A673 (cell line): ENCODE data around the gene GRIK3. TPM values are rescaled to one million over a fixed set of nuclear protein-coding genes. Genes with fewer than 3 reads are reported as not detected.

Source experiments
- BruUV-seq: library from RNA; stranded (reverse); fragments of 400-500 nt; replicated peaks from 2 replicates; lab custom pipeline; 2021; lab: Mats Ljungman, UMichigan
- CTCF ChIA-PET: fragments of 300-600 bp; sonication (Branson Sonifier 250); formaldehyde crosslinking; loops from one replicate; lab custom pipeline; 2022; ENCODE audit warnings: antibody characterized with exemption; lab: Charles Lee
- POLR2A ChIA-PET: fragments of 300-600 bp; sonication (Branson Sonifier 250); formaldehyde crosslinking; loops from one replicate; lab custom pipeline; 2022; ENCODE audit warnings: antibody characterized with exemption; ENCODE audit not compliant: low non-redundant PET; lab: Charles Lee
- DNase-seq: peaks from one replicate; pipeline ENCODE4 v3.0.0-alpha.2; 2015; ENCODE audit warnings: low spot score
- H3K27ac ChIP-seq: fragments of 200-600 bp; sonication (generic); 2 replicates; pipeline ENCODE4 v1.5.1; 2016; ENCODE audit warnings: mixed run types, low read depth, mild to moderate bottlenecking, mixed read lengths, antibody characterized with exemption, low read length; ENCODE audit not compliant: poor library complexity, severe bottlenecking
- H3K27me3 ChIP-seq: fragments of 200-600 bp; sonication (generic); replicated peaks from 2 replicates; pipeline ENCODE4 v1.6.1; 2017; ENCODE audit warnings: mixed run types, low read depth, mild to moderate bottlenecking, mixed read lengths, antibody characterized with exemption, low read length; ENCODE audit not compliant: insufficient read depth, poor library complexity
- H3K36me3 ChIP-seq: fragments of 200-600 bp; sonication (generic); 2 replicates; pipeline ENCODE4 v1.6.1; 2016; ENCODE audit warnings: mixed run types, mild to moderate bottlenecking, mixed read lengths, antibody characterized with exemption, low read length; ENCODE audit not compliant: insufficient read depth, poor library complexity, severe bottlenecking
- H3K4me1 ChIP-seq: fragments of 200-600 bp; sonication (generic); 2 replicates; pipeline ENCODE4 v1.6.1; 2017; ENCODE audit warnings: mixed run types, mild to moderate bottlenecking, mixed read lengths, antibody characterized with exemption, low read length; ENCODE audit not compliant: insufficient read depth, poor library complexity, severe bottlenecking
- H3K4me3 ChIP-seq: fragments of 200-600 bp; sonication (generic); 2 replicates; pipeline ENCODE4 v1.5.1; 2016; ENCODE audit warnings: low read depth, mixed run types, mild to moderate bottlenecking, mixed read lengths, low read length; ENCODE audit not compliant: poor library complexity, severe bottlenecking
- H3K9me3 ChIP-seq: fragments of 200-600 bp; sonication (generic); 2 replicates; pipeline ENCODE4 v1.6.1; 2016; ENCODE audit warnings: mixed run types, low read depth, mild to moderate bottlenecking, mixed read lengths, antibody characterized with exemption, low read length; ENCODE audit not compliant: poor library complexity, severe bottlenecking
- EZH2 ChIP-seq: fragments of 200-600 bp; sonication (generic); IDR thresholded peaks from 2 replicates; pipeline ENCODE4 v1.6.1; 2017; ENCODE audit warnings: borderline replicate concordance, low read depth, mild to moderate bottlenecking, mixed read lengths, antibody characterized with exemption, low read length; ENCODE audit not compliant: poor library complexity, severe bottlenecking
- intact Hi-C: fragments of 100-400 bp; cut with micrococcal nuclease; formaldehyde crosslinking; loops from one replicate; pipeline ENCODE4 v1.10.0; 2022; ENCODE audit not compliant: unreplicated experiment
- total RNA-seq: library from RNA; stranded (reverse); gene quantifications from 2 replicates; pipeline ENCODE4 v1.2.3, GENCODE V29; 2021
- TF ChIP-seq, protein P1 (sequence below): fragments of 300-800, 200-600 bp; sonication (generic); conservative IDR thresholded peaks from 2 replicates; pipeline ENCODE4 v1.5.1; 2017; ENCODE audit warnings: low read depth, mild to moderate bottlenecking, antibody characterized with exemption, low read length, moderate library complexity, mixed read lengths

Gene GRIK3
- total RNA-seq, 1 experiment from 2014 or later: 0.17 TPM

- ChIA-PET POLR2A (no interaction called here), CTCF (no interaction called here)
- TF ChIP-seq, protein P1, sequence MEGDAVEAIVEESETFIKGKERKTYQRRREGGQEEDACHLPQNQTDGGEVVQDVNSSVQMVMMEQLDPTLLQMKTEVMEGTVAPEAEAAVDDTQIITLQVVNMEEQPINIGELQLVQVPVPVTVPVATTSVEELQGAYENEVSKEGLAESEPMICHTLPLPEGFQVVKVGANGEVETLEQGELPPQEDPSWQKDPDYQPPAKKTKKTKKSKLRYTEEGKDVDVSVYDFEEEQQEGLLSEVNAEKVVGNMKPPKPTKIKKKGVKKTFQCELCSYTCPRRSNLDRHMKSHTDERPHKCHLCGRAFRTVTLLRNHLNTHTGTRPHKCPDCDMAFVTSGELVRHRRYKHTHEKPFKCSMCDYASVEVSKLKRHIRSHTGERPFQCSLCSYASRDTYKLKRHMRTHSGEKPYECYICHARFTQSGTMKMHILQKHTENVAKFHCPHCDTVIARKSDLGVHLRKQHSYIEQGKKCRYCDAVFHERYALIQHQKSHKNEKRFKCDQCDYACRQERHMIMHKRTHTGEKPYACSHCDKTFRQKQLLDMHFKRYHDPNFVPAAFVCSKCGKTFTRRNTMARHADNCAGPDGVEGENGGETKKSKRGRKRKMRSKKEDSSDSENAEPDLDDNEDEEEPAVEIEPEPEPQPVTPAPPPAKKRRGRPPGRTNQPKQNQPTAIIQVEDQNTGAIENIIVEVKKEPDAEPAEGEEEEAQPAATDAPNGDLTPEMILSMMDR: no peak
- TF ChIP-seq EZH2: no peak
- H3K4me3 ChIP-seq: no peak overlapping the region
- H3K27me3 ChIP-seq: no peaks in the 10 kb centered on the region
- H3K9me3 ChIP-seq: no peaks in the 10 kb centered on the region
- no peak overlapping the region for H3K27ac ChIP-seq
- H3K36me3 ChIP-seq: no peaks in the 10 kb centered on the region
- intact Hi-C loops: no loop called here
- DNase-seq: no peak
- BruUV-seq: no TSS peak
- no peaks in the 10 kb centered on the region for H3K4me1 ChIP-seq
Observed at GRCh38 chr1:36752431-36752830, 281.9 kb downstream of the GRIK3 start.

DNA sequence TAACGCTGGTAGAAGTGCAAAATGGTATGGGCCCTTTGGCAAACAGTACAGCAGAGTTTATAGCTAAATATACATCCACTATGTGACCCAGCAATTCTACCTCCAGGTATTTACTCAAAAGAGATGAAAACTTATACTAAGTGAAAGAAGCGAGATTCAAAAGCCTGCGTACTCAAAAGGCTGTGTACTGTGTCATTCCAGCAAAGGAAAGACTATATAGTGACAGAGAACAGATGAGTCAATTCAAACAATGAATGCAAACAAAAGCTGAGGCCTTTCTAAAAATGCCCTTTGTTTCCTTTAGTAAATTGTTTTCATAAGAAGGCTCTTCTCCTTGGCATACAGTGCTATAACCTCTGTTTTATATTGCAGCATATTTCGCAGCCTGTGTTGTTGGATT, 282.8 kb downstream of the GRIK3 start:
- Histone ChIP-seq H3K36me3 (no peaks in the 10 kb centered on the region), H3K4me3 (no peak overlapping the region), H3K27me3 (peaks cover 8% of the 10 kb centered on the region), H3K9me3 (no peaks in the 10 kb centered on the region), H3K27ac (no peak overlapping the region), H3K4me1 (no peaks in the 10 kb centered on the region)
- no peak for DNase-seq
- ChIA-PET POLR2A (no interaction called here), CTCF (interaction anchor here (0.7 kb wide), 1 partner anchor 777 kb away, joined by 4 read pairs; no protein-coding TSS in a partner anchor)
- TF ChIP-seq, protein P1: no peak
- no peak for TF ChIP-seq EZH2
- no TSS peak for BruUV-seq
- intact Hi-C loops: no loop called here

GRCh38 chr1:36748466-36748865, 285.8 kb downstream of the GRIK3 start:
- no peak overlapping the region for H3K4me3 ChIP-seq
- H3K36me3 ChIP-seq: no peaks in the 10 kb centered on the region
- POLR2A ChIA-PET: no interaction called here
- no peaks in the 10 kb centered on the region for H3K4me1 ChIP-seq
- intact Hi-C loops: no loop called here
- DNase-seq: no peak
- no peak for TF ChIP-seq EZH2
- TF ChIP-seq, protein P1: no peak
- no peaks in the 10 kb centered on the region for H3K9me3 ChIP-seq
- no TSS peak for BruUV-seq
- CTCF ChIA-PET: no interaction called here
- H3K27me3 ChIP-seq: peaks cover 8% of the 10 kb centered on the region
- H3K27ac ChIP-seq: no peak overlapping the region
